HL-60 (cell line): ENCODE results near the gene PRKD2.
"Not testable (repeated sequence)": the region's sequence is repeated elsewhere in the genome, so short reads cannot be mapped to it uniquely, and the experiment has no call there.

Experiments
- DNase-seq, 2 experiments: peaks; one replicate each; pipeline ENCODE4 v3.0.0-alpha.2; 2010 to 2020; ENCODE audit warnings: low read depth in 1 of 2, low spot score in 1 of 2
- H3K27ac ChIP-seq: fragments of 250-450 bp; sonication (Bioruptor Pico); replicated peaks from 2 replicates; pipeline ENCODE4 v1.5.1; 2020; ENCODE audit warnings: mild to moderate bottlenecking, moderate library complexity
- H3K27me3 ChIP-seq: fragments of 250-450 bp; sonication (Bioruptor Pico); 2 replicates; pipeline ENCODE4 v1.5.1; 2021; ENCODE audit warnings: mild to moderate bottlenecking, moderate library complexity; ENCODE audit not compliant: insufficient read depth, poor library complexity, severe bottlenecking
- H3K4me3 ChIP-seq: replicated peaks from 2 replicates; pipeline ENCODE4 v1.5.1; 2011; ENCODE audit warnings: mild to moderate bottlenecking, control low read depth, low read length; ENCODE audit not compliant: insufficient read depth
- CTCF ChIP-seq: IDR thresholded peaks from one replicate; pipeline ENCODE4 v1.5.1; 2011; ENCODE audit warnings: low read length, control low read depth, inconsistent platforms; ENCODE audit not compliant: insufficient read depth
- GABPA ChIP-seq: IDR thresholded peaks from 2 replicates; pipeline ENCODE4 v1.6.1; 2012; ENCODE audit warnings: low read depth
- POLR2AphosphoS5 ChIP-seq: IDR thresholded peaks from 2 replicates; pipeline ENCODE4 v1.6.1; 2012; ENCODE audit warnings: low read depth
- REST ChIP-seq: IDR thresholded peaks from 2 replicates; pipeline ENCODE4 v1.6.1; 2012; ENCODE audit warnings: low read depth; ENCODE audit not compliant: insufficient replicate concordance
- SPI1 ChIP-seq: IDR thresholded peaks from 2 replicates; pipeline ENCODE4 v1.6.1; 2012; ENCODE audit warnings: low read depth, mild to moderate bottlenecking, borderline replicate concordance

The PRKD2 gene

GRCh38 chr19:46630586-46631205, 86.2 kb downstream of the PRKD2 start:
- Histone ChIP-seq H3K27ac (no peak overlapping the region), H3K27me3 (peaks cover 31% of the 10 kb centered on the region), H3K4me3 (no peak overlapping the region)
- DNase-seq, result no peak
- no peak for TF ChIP-seq SPI1
- TF ChIP-seq CTCF, result no peak
- TF ChIP-seq REST, result no peak
- TF ChIP-seq POLR2AphosphoS5, result no peak
- no peak for TF ChIP-seq GABPA

GRCh38 chr19:46629546-46630025, 87.3 kb downstream of the PRKD2 start:
- H3K27ac ChIP-seq, result no peak overlapping the region
- TF ChIP-seq REST, result no peak
- no peak for TF ChIP-seq CTCF
- TF ChIP-seq GABPA, result no peak
- no peak for TF ChIP-seq SPI1
- no peak for TF ChIP-seq POLR2AphosphoS5
- no peak for DNase-seq

GRCh38 chr19:46628970-46629369, 87.9 kb downstream of the PRKD2 start:
- H3K27me3 ChIP-seq, result peaks cover 21% of the 10 kb centered on the region
- DNase-seq, H3K27ac ChIP-seq, H3K4me3 ChIP-seq: not testable (repeated sequence)

More at GRCh38 chr19:46629546-46630025, 87.3 kb downstream of the PRKD2 start:
- peaks cover 24% of the 10 kb centered on the region for H3K27me3 ChIP-seq
- H3K4me3 ChIP-seq, result no peak overlapping the region

GRCh38 chr19:46626446-46626845, 90.5 kb downstream of the PRKD2 start:
- DNase-seq, result no peak
- Histone ChIP-seq H3K27me3 (peaks cover 3% of the 10 kb centered on the region), H3K4me3 (no peak overlapping the region), H3K27ac (no peak overlapping the region)
- TF ChIP-seq REST, result no peak
- TF ChIP-seq POLR2AphosphoS5, result no peak
- TF ChIP-seq SPI1, result no peak
- TF ChIP-seq GABPA, result no peak
- TF ChIP-seq CTCF, result no peak
